ENCODE results near the gene PRAMEF12.
"Not testable (repeated sequence)": the region's sequence is repeated elsewhere in the genome, so short reads cannot be mapped to it uniquely, and the experiment has no call there.

PRAMEF12 gene

GRCh38 chr1:12771186-12771585 is 2.4 kb upstream of the PRAMEF12 start:
- no peak for DNase-seq

GRCh38 chr1:12772520-12772919 is 1.0 kb upstream of the PRAMEF12 start:
- no peak for DNase-seq

GRCh38 chr1:12774801-12775345 is 1.3 kb downstream of the PRAMEF12 start:
- DNase-seq, result no peak

GRCh38 chr1:12775443-12775842 is 1.9 kb downstream of the PRAMEF12 start:
- no peak for DNase-seq

GRCh38 chr1:12776801-12777557 is 3.4 kb downstream of the PRAMEF12 start:
- DNase-seq, result no peak

- no peak for DNase-seq
Observed at GRCh38 chr1:12778061-12778460, 4.5 kb downstream of the PRAMEF12 start.

GRCh38 chr1:12778907-12779306 is 5.4 kb downstream of the PRAMEF12 start:
- no peak for DNase-seq

GRCh38 chr1:12781488-12781887 is 8.0 kb downstream of the PRAMEF12 start:
- not testable (repeated sequence) for DNase-seq

GRCh38 chr1:12783783-12784182 is 10.2 kb downstream of the PRAMEF12 start:
- DNase-seq, result not testable (repeated sequence)

GRCh38 chr1:12784729-12785128 is 11.2 kb downstream of the PRAMEF12 start:
- not testable (repeated sequence) for DNase-seq

- not testable (repeated sequence) for DNase-seq
Observed at GRCh38 chr1:12791097-12791496, 17.6 kb downstream of the PRAMEF12 start, which contains the start of gene PRAMEF1. TSS of gene PRAMEF1 (plus strand) at chr1:12791397. CDS start at chr1:12793228, 1,831 bp downstream.

- no peak for DNase-seq
Observed at GRCh38 chr1:12798911-12799310, 25.4 kb downstream of the PRAMEF12 start.

GRCh38 chr1:12799730-12800129 is 26.2 kb downstream of the PRAMEF12 start:
- no peak for DNase-seq

GRCh38 chr1:12809933-12810332 is 36.4 kb downstream of the PRAMEF12 start:
- DNase-seq, result no peak

- DNase-seq, result no peak
Observed at GRCh38 chr1:12810691-12811408, 37.3 kb downstream of the PRAMEF12 start.

GRCh38 chr1:12811409-12811784 is 37.9 kb downstream of the PRAMEF12 start:
- no peak for DNase-seq

GRCh38 chr1:12819061-12819460 is 45.5 kb downstream of the PRAMEF12 start:
- DNase-seq, result not testable (repeated sequence)
